Measurements from ENCODE around the gene MEGF6.

- TF ChIP-seq, protein P1, sequence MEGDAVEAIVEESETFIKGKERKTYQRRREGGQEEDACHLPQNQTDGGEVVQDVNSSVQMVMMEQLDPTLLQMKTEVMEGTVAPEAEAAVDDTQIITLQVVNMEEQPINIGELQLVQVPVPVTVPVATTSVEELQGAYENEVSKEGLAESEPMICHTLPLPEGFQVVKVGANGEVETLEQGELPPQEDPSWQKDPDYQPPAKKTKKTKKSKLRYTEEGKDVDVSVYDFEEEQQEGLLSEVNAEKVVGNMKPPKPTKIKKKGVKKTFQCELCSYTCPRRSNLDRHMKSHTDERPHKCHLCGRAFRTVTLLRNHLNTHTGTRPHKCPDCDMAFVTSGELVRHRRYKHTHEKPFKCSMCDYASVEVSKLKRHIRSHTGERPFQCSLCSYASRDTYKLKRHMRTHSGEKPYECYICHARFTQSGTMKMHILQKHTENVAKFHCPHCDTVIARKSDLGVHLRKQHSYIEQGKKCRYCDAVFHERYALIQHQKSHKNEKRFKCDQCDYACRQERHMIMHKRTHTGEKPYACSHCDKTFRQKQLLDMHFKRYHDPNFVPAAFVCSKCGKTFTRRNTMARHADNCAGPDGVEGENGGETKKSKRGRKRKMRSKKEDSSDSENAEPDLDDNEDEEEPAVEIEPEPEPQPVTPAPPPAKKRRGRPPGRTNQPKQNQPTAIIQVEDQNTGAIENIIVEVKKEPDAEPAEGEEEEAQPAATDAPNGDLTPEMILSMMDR (IDR thresholded peaks at IDR 0.05): no peak
- TF ChIP-seq POLR2AphosphoS5 (IDR thresholded peaks at IDR 0.05): no peak
- TF ChIP-seq POLR2A (IDR thresholded peaks at IDR 0.05): no peak
- TF ChIP-seq EP300 (IDR thresholded peaks at IDR 0.05; ENCODE audit: low read depth): no peak
These were observed 131.0 kb downstream of the MEGF6 start for GRCh38 chr1:3480369-3480719.
